Lower leg skin (tissue), 4 donors: ENCODE measurements around the gene COL10A1. TPM values are rescaled to one million over a fixed set of nuclear protein-coding genes. Genes with fewer than 3 reads are reported as not detected.

Experiments used
- DNase-seq, 2 donors: peaks; one replicate each; pipeline ENCODE4 v3.0.0-alpha.2; 2019; ENCODE audit warnings: low spot score in 2 of 2
- H3K4me3 ChIP-seq: fragments of 200-600 bp; sonication (generic); 2 replicates; pipeline ENCODE4 v1.5.1; 2017; ENCODE audit warnings: mild to moderate bottlenecking, low read depth; ENCODE audit not compliant: poor library complexity, severe bottlenecking
- CTCF ChIP-seq, 3 donors: fragments of 450-650 bp; IDR thresholded peaks; one replicate each; pipeline ENCODE4 v1.5.1; 2016; ENCODE audit warnings: antibody characterized with exemption in 3 of 3, mild to moderate bottlenecking in 3 of 3, moderate library complexity in 2 of 3
- POLR2A ChIP-seq, 2 donors: fragments of 450-650 bp; IDR thresholded peaks; one replicate each; pipeline ENCODE4 v1.6.1; 2016 to 2017; ENCODE audit warnings: antibody characterized with exemption in 2 of 2, mild to moderate bottlenecking in 1 of 2, moderate library complexity in 1 of 2
- WGBS, 2 donors: methylation state at CpG; one replicate each; pipeline ENCODE4 v1.1.5; 2018; 5-methylcytosine and 5-hydroxymethylcytosine counted together
- intact Hi-C: fragments of 100-400 bp; cut with DNase I; formaldehyde crosslinking; loops from one replicate; pipeline ENCODE4 v1.15.0; 2023; ENCODE audit warnings: low total_unique reads
- total RNA-seq, 4 donors: library from RNA; depleted of rRNA; stranded (reverse); fragments of >200 nt; gene quantifications; one replicate each; pipeline ENCODE4 v1.1.0, GENCODE V29; 2016

COL10A1 gene
- total RNA-seq, 4 donors from 2014 or later: 0.23 TPM; not detected in 3

GRCh38 chr6:116090251-116090650 lies 35.7 kb downstream of the COL10A1 start:
- WGBS, 2 donors: 80 to 93% methylated on average over 2 of the region's 2 CpGs
- intact Hi-C loops: loop anchor here (10.0 kb wide), 1 partner anchor 75 kb away; no protein-coding TSS in a partner anchor
- TF ChIP-seq CTCF (IDR thresholded peaks at IDR 0.05) (no peak), POLR2A (IDR thresholded peaks at IDR 0.05) (no peak)
- DNase-seq: no peak
- no peak overlapping the region for H3K4me3 ChIP-seq

- no peak overlapping the region for H3K4me3 ChIP-seq
- DNase-seq: no peak
- TF ChIP-seq CTCF (IDR thresholded peaks at IDR 0.05): no peak
- TF ChIP-seq POLR2A (IDR thresholded peaks at IDR 0.05): no peak
- intact Hi-C loops: no loop called here
Observed at GRCh38 chr6:116088946-116089345, 37.0 kb downstream of the COL10A1 start.

- TF ChIP-seq CTCF (IDR thresholded peaks at IDR 0.05): no peak
- TF ChIP-seq POLR2A (IDR thresholded peaks at IDR 0.05): no peak
- H3K4me3 ChIP-seq: no peak overlapping the region
- DNase-seq: no peak
- 55 to 57% methylated on average over 4 of the region's 4 CpGs for WGBS, 2 donors
- intact Hi-C loops: no loop called here
Observed at GRCh38 chr6:116087437-116088027, 38.4 kb downstream of the COL10A1 start.

GRCh38 chr6:116084284-116084683 lies 41.6 kb downstream of the COL10A1 start:
- WGBS, 2 donors: 86 to 92% methylated on average over 2 of the region's 2 CpGs
- TF ChIP-seq CTCF (IDR thresholded peaks at IDR 0.05): no peak
- TF ChIP-seq POLR2A (IDR thresholded peaks at IDR 0.05): no peak

GRCh38 chr6:116083052-116083451 lies 42.9 kb downstream of the COL10A1 start:
- 89 to 91% methylated on average over 5 of the region's 5 CpGs for WGBS, 2 donors
- no peak overlapping the region for H3K4me3 ChIP-seq
- TF ChIP-seq CTCF (IDR thresholded peaks at IDR 0.05): no peak
- no peak for TF ChIP-seq POLR2A (IDR thresholded peaks at IDR 0.05)
- intact Hi-C loops: no loop called here
- no peak for DNase-seq

More at GRCh38 chr6:116084284-116084683, 41.6 kb downstream of the COL10A1 start:
- no peak overlapping the region for H3K4me3 ChIP-seq
- DNase-seq: no peak
- intact Hi-C loops: no loop called here

GRCh38 chr6:116078945-116079344 lies 47.0 kb downstream of the COL10A1 start:
- no peak for TF ChIP-seq POLR2A (IDR thresholded peaks at IDR 0.05)
- DNase-seq: no peak
- WGBS, 2 donors: 94 to 99% methylated on average over 3 of the region's 3 CpGs
- H3K4me3 ChIP-seq: no peak overlapping the region
- intact Hi-C loops: no loop called here
